Cardiac muscle cell (in vitro differentiated cells and primary cell): ENCODE data around the gene PLA1A. TPM values are rescaled to one million over a fixed set of nuclear protein-coding genes. Genes with fewer than 3 reads are reported as not detected.

Experiments used
- DNase-seq, 2 donors: peaks; one replicate each; pipeline versions ENCODE4 v3.0.0 to v3.0.0-alpha.2; 2010 to 2017; ENCODE audit warnings: low read depth in 1 of 2, low spot score in 1 of 2
- H3K27ac ChIP-seq: fragments of 200-600 bp; sonication (generic); 2 replicates; pipeline ENCODE4 v1.5.1; 2016
- H3K27me3 ChIP-seq: fragments of 200-600 bp; sonication (generic); 2 replicates; pipeline ENCODE4 v1.6.0; 2016; ENCODE audit warnings: control low read depth
- H3K36me3 ChIP-seq: fragments of 200-600 bp; sonication (generic); 2 replicates; pipeline ENCODE4 v1.5.1; 2016; ENCODE audit warnings: control low read depth
- H3K4me1 ChIP-seq: fragments of 200-600 bp; sonication (generic); 2 replicates; pipeline ENCODE4 v1.8.1; 2017; ENCODE audit warnings: low read depth, mild to moderate bottlenecking, mixed run types
- H3K4me3 ChIP-seq: fragments of 200-600 bp; sonication (generic); 2 replicates; pipeline ENCODE4 v1.5.1; 2016; ENCODE audit warnings: mild to moderate bottlenecking
- H3K9me3 ChIP-seq: fragments of 200-600 bp; sonication (generic); 2 replicates; pipeline ENCODE4 v1.5.1; 2017; ENCODE audit warnings: low read depth, mild to moderate bottlenecking, control low read depth
- polyA plus RNA-seq: library from polyadenylated mRNA; unstranded; fragments of >200 nt; fragmentation: Nextera tagmentation; extraction: Ambion mirVana; gene quantifications from 2 replicates; pipeline ENCODE4 v1.2.1, GENCODE V29; 2016
- total RNA-seq: library from RNA; depleted of rRNA; stranded (reverse); fragments of >200 nt; gene quantifications from 2 replicates; pipeline ENCODE4 v1.2.3, GENCODE V29; 2016
- TF ChIP-seq, protein P1 (sequence below): IDR thresholded peaks from 2 replicates; pipeline ENCODE4 v1.5.1; 2012; ENCODE audit warnings: low read depth, mild to moderate bottlenecking, low read length

Gene PLA1A
- total and polyA plus RNA-seq, 2 experiments from 2014 or later = 0.07 TPM; not detected in 1

- Histone ChIP-seq H3K27me3 (no peaks in the 10 kb centered on the region), H3K36me3 (no peaks in the 10 kb centered on the region), H3K27ac (no peak overlapping the region), H3K4me3 (no peak overlapping the region), H3K4me1 (no peaks in the 10 kb centered on the region), H3K9me3 (no peaks in the 10 kb centered on the region)
- no peak for DNase-seq
- TF ChIP-seq, protein P1, sequence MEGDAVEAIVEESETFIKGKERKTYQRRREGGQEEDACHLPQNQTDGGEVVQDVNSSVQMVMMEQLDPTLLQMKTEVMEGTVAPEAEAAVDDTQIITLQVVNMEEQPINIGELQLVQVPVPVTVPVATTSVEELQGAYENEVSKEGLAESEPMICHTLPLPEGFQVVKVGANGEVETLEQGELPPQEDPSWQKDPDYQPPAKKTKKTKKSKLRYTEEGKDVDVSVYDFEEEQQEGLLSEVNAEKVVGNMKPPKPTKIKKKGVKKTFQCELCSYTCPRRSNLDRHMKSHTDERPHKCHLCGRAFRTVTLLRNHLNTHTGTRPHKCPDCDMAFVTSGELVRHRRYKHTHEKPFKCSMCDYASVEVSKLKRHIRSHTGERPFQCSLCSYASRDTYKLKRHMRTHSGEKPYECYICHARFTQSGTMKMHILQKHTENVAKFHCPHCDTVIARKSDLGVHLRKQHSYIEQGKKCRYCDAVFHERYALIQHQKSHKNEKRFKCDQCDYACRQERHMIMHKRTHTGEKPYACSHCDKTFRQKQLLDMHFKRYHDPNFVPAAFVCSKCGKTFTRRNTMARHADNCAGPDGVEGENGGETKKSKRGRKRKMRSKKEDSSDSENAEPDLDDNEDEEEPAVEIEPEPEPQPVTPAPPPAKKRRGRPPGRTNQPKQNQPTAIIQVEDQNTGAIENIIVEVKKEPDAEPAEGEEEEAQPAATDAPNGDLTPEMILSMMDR = no peak
These were observed 15.5 kb upstream of the PLA1A start for GRCh38 chr3:119582178-119582577.

DNA sequence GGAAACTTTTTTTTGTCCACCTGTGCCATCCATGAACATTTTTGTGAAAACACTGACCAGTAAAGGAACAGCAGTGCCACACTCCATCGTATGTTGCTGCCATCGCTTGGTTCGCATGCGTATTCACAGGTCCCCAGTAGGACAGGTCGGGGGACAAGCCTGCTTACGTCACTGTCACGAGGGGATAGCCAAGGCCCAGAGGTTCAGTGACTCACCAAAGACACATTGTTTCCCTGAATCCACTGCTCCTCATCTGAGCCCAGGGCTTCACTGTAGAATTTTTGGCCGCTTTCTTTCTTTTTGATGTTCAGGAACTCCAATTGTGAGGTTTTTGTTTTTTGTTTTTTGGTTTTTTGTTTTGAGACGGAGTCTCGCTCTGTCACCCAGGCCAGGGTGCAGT lies 12.5 kb upstream of the PLA1A start:
- H3K27me3 ChIP-seq = no peaks in the 10 kb centered on the region
- no peaks in the 10 kb centered on the region for H3K36me3 ChIP-seq
- H3K4me3 ChIP-seq = no peak overlapping the region
- H3K9me3 ChIP-seq = no peaks in the 10 kb centered on the region
- H3K27ac ChIP-seq = no peak overlapping the region
- DNase-seq = no peak
- H3K4me1 ChIP-seq = no peaks in the 10 kb centered on the region
- TF ChIP-seq, protein P1 = no peak

DNA sequence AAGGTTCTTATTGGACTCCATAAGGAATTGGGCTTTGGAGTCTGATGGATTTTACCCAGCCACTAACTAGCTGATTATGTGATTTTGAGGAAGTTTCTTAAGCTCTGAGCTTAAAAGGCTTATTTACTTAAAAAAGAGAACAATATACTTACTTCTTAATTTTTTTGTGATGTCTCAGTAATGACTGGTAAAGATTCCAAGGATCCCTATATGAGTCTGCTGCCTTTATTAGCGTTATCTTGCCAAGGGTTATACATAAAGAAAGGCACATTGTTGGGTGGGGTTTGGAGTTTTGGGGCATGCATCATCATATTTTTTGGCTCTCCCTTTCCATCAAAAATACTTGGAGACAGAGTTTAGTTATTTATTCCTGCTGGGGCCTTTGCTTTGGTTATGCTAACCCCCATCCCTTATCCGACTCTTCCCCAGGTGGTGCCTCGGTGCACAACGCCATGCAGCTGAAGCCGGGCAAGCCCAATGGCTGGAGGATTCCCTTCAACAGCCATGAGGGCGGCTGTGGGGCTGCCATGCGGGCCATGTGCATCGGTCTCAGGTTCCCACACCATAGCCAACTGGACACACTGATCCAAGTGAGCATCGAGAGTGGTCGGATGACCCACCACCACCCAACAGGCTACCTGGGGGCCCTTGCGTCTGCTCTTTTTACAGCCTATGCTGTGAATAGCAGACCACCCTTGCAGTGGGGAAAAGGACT lies 11.7 kb upstream of the PLA1A start:
- Histone ChIP-seq H3K9me3 (no peaks in the 10 kb centered on the region), H3K4me3 (no peak overlapping the region), H3K27ac (no peak overlapping the region), H3K36me3 (no peaks in the 10 kb centered on the region), H3K4me1 (no peaks in the 10 kb centered on the region), H3K27me3 (no peaks in the 10 kb centered on the region)
- TF ChIP-seq, protein P1 = no peak
- DNase-seq = no peak

DNA sequence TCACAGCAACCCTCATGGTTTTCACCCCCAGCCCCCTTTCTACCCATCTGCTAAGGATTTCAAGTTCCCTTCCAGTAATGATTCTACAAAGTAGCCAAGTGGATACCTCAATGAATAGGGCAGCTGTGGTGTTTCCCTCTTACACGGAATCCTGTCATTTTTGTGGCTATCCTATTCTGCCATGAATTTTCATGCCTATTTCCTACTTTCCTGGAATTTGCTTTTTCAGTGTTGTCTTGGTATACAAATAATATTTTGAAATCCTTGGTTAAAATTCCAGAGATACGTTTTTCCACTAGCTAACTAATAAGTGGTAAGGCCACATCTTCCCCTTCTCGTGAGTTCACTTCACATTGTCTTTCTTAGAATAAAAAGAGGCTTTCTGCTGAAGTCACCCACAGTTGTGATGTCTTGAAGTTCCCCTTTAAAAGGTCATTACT lies 10.9 kb upstream of the PLA1A start:
- TF ChIP-seq, protein P1 = no peak
- no peak for DNase-seq
- no peaks in the 10 kb centered on the region for H3K27me3 ChIP-seq

GRCh38 chr3:119588112-119588511 lies 9.6 kb upstream of the PLA1A start:
- TF ChIP-seq, protein P1 = no peak
- H3K4me3 ChIP-seq = no peak overlapping the region
- no peaks in the 10 kb centered on the region for H3K4me1 ChIP-seq
- no peak overlapping the region for H3K27ac ChIP-seq
- H3K9me3 ChIP-seq = no peaks in the 10 kb centered on the region
- no peaks in the 10 kb centered on the region for H3K27me3 ChIP-seq
- no peak for DNase-seq
- H3K36me3 ChIP-seq = no peaks in the 10 kb centered on the region

More for the DNA sequence above, 10.9 kb upstream of the PLA1A start:
- Histone ChIP-seq H3K27ac (no peak overlapping the region), H3K9me3 (no peaks in the 10 kb centered on the region), H3K4me3 (no peak overlapping the region), H3K36me3 (no peaks in the 10 kb centered on the region), H3K4me1 (no peaks in the 10 kb centered on the region)
